Ishikawa (cell line): ENCODE results near the gene CADM1.

Experiments
- CEBPB ChIP-seq: IDR thresholded peaks from 2 replicates; pipeline ENCODE4 v1.6.1; 2012
- CREB1 ChIP-seq: IDR thresholded peaks from 2 replicates; pipeline ENCODE4 v1.6.1; 2012; ENCODE audit warnings: low read depth
- EGR1 ChIP-seq: IDR thresholded peaks from 2 replicates; pipeline ENCODE4 v1.6.1; 2012
- EP300 ChIP-seq: IDR thresholded peaks from 2 replicates; pipeline ENCODE4 v1.6.1; 2012; ENCODE audit warnings: borderline replicate concordance
- FOXM1 ChIP-seq: IDR thresholded peaks from 2 replicates; pipeline ENCODE4 v1.6.1; 2012; ENCODE audit warnings: low read depth, borderline replicate concordance
- MAX ChIP-seq: IDR thresholded peaks from 2 replicates; pipeline ENCODE4 v1.6.1; 2012
- NFIC ChIP-seq: IDR thresholded peaks from 2 replicates; pipeline ENCODE4 v1.6.1; 2012
- RAD21 ChIP-seq: IDR thresholded peaks from 2 replicates; pipeline ENCODE4 v1.6.1; 2012; ENCODE audit warnings: low read depth
- REST ChIP-seq: IDR thresholded peaks from 2 replicates; pipeline ENCODE4 v1.6.1; 2012; ENCODE audit warnings: low read depth, mild to moderate bottlenecking
- TAF1 ChIP-seq: IDR thresholded peaks from 2 replicates; pipeline ENCODE4 v1.6.1; 2012; ENCODE audit warnings: low read depth, mild to moderate bottlenecking
- TCF12 ChIP-seq: IDR thresholded peaks from 2 replicates; pipeline ENCODE4 v1.6.1; 2012; ENCODE audit warnings: low read depth
- TEAD4 ChIP-seq: IDR thresholded peaks from 2 replicates; pipeline ENCODE4 v1.6.1; 2012
- USF1 ChIP-seq: IDR thresholded peaks from 2 replicates; pipeline ENCODE4 v1.6.1; 2012
- YY1 ChIP-seq: IDR thresholded peaks from 2 replicates; pipeline ENCODE4 v1.6.1; 2012; ENCODE audit warnings: low read depth
- ZBTB7A ChIP-seq: IDR thresholded peaks from 2 replicates; pipeline ENCODE4 v1.6.1; 2012; ENCODE audit warnings: low read depth

CADM1 gene

GRCh38 chr11:115530752-115531151 is 26.5 kb upstream of the CADM1 start:
- TF ChIP-seq CEBPB (no peak), ZBTB7A (no peak), EGR1 (no peak), TEAD4 (no peak), TCF12 (no peak)

- TF ChIP-seq RAD21 (no peak), MAX (no peak), ZBTB7A (no peak), REST (no peak), CEBPB (no peak), USF1 (no peak), EGR1 (no peak), YY1 (no peak), EP300 (no peak)
These were observed 24.0 kb upstream of the CADM1 start for GRCh38 chr11:115528225-115528624.

GRCh38 chr11:115527534-115528125 is 23.4 kb upstream of the CADM1 start:
- no peak for TF ChIP-seq TCF12

- TF ChIP-seq TAF1 = no peak
These were observed 21.4 kb upstream of the CADM1 start for GRCh38 chr11:115525531-115526006.

- TF ChIP-seq REST = no peak
- TF ChIP-seq CREB1 = no peak
- TF ChIP-seq EP300 = no peak
- TF ChIP-seq TAF1 = no peak
- TF ChIP-seq CEBPB = no peak
- no peak for TF ChIP-seq USF1
- no peak for TF ChIP-seq MAX
- TF ChIP-seq ZBTB7A = no peak
- TF ChIP-seq YY1 = no peak
- no peak for TF ChIP-seq NFIC
- TF ChIP-seq TCF12 = no peak
These were observed 20.4 kb upstream of the CADM1 start for GRCh38 chr11:115524572-115524971.

GRCh38 chr11:115523727-115524399 is 19.6 kb upstream of the CADM1 start:
- TF ChIP-seq EGR1 = no peak
- TF ChIP-seq CREB1 = no peak
- TF ChIP-seq NFIC = no peak
- no peak for TF ChIP-seq TEAD4
- no peak for TF ChIP-seq YY1
- TF ChIP-seq USF1 = no peak
- no peak for TF ChIP-seq REST
- TF ChIP-seq TAF1 = no peak
- no peak for TF ChIP-seq TCF12
- TF ChIP-seq MAX = no peak
- TF ChIP-seq ZBTB7A = no peak
- no peak for TF ChIP-seq EP300
- no peak for TF ChIP-seq CEBPB
- TF ChIP-seq RAD21 = no peak
- no peak for TF ChIP-seq FOXM1
